Fibroblast of villous mesenchyme (primary cell): ENCODE measurements around the gene TBC1D5. TPM values are rescaled to one million over a fixed set of nuclear protein-coding genes. Genes with fewer than 3 reads are reported as not detected.

Experiments used
- DNase-seq: peaks from one replicate; pipeline ENCODE4 v3.0.0-alpha.2; 2010; ENCODE audit warnings: low read depth
- H3K4me3 ChIP-seq: 2 replicates; pipeline ENCODE4 v1.5.1; 2011; ENCODE audit warnings: low read depth, mild to moderate bottlenecking, low read length
- total RNA-seq: library from RNA; depleted of rRNA; stranded (reverse); fragments of >200 nt; gene quantifications from 2 replicates; pipeline ENCODE4 v1.2.3, GENCODE V29; 2012
- TF ChIP-seq, protein P1 (sequence below): IDR thresholded peaks from 2 replicates; pipeline ENCODE4 v1.5.1; 2012; ENCODE audit warnings: low read depth, mild to moderate bottlenecking, low read length; ENCODE audit not compliant: insufficient read depth

Gene TBC1D5
- total RNA-seq, 1 donor: 107 TPM

DNA sequence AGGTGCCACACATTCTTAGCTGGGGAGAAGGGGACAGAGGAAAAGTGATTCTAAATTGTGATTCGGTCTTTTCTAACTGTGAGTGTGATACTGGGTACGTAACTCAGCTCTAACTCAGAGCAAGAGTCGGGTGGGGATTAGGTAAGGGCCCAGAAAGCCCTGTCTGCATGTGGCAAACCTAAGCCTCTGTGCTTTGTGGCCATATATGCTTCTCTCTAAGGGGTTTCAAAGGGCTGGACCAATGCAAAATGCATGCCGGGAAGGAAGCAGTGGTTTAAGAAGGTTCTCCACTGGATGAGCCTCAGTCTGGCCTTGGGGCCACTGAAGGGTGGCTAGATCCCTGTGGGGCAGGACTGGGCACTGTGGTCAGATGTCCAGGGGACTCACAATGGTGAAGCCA, 581.8 kb downstream of the TBC1D5 start:
- DNase-seq: no peak
- TF ChIP-seq, protein P1, sequence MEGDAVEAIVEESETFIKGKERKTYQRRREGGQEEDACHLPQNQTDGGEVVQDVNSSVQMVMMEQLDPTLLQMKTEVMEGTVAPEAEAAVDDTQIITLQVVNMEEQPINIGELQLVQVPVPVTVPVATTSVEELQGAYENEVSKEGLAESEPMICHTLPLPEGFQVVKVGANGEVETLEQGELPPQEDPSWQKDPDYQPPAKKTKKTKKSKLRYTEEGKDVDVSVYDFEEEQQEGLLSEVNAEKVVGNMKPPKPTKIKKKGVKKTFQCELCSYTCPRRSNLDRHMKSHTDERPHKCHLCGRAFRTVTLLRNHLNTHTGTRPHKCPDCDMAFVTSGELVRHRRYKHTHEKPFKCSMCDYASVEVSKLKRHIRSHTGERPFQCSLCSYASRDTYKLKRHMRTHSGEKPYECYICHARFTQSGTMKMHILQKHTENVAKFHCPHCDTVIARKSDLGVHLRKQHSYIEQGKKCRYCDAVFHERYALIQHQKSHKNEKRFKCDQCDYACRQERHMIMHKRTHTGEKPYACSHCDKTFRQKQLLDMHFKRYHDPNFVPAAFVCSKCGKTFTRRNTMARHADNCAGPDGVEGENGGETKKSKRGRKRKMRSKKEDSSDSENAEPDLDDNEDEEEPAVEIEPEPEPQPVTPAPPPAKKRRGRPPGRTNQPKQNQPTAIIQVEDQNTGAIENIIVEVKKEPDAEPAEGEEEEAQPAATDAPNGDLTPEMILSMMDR: no peak

GRCh38 chr3:17158941-17159682, 583.3 kb downstream of the TBC1D5 start:
- H3K4me3 ChIP-seq: no peak overlapping the region
- DNase-seq: no peak
- TF ChIP-seq, protein P1: no peak

More for the DNA sequence above, 581.8 kb downstream of the TBC1D5 start:
- H3K4me3 ChIP-seq: no peak overlapping the region

GRCh38 chr3:17157713-17158112, 584.7 kb downstream of the TBC1D5 start:
- DNase-seq: no peak
- H3K4me3 ChIP-seq: no peak overlapping the region
- TF ChIP-seq, protein P1: no peak

DNA sequence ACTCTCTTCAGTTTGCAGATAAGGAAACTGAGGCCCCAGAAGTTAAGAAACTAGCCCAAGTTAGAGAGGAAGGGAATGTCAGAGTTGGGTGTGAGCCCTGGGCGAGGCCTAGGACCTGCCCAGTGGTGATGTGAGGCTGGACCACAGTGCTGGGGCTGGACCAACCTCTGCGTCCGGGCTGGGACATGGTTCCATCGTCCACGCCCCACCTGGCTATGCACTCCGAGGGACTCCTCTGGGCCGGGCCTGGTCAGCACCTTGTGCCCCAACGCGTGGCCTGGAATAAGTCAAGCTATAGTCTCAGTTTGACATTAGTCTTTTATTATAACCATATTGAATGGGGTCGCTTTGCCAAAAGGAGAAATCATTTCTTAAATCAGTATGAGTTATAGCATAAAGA, 585.6 kb downstream of the TBC1D5 start:
- TF ChIP-seq, protein P1: no peak
- H3K4me3 ChIP-seq: no peak overlapping the region
- DNase-seq: no peak

- no peak for DNase-seq
- no peak overlapping the region for H3K4me3 ChIP-seq
- TF ChIP-seq, protein P1: no peak
These were observed 586.5 kb downstream of the TBC1D5 start for GRCh38 chr3:17155951-17156350.

- no peak for DNase-seq
- H3K4me3 ChIP-seq: no peak overlapping the region
- TF ChIP-seq, protein P1: no peak
These were observed 587.5 kb downstream of the TBC1D5 start for GRCh38 chr3:17154941-17155340.

DNA sequence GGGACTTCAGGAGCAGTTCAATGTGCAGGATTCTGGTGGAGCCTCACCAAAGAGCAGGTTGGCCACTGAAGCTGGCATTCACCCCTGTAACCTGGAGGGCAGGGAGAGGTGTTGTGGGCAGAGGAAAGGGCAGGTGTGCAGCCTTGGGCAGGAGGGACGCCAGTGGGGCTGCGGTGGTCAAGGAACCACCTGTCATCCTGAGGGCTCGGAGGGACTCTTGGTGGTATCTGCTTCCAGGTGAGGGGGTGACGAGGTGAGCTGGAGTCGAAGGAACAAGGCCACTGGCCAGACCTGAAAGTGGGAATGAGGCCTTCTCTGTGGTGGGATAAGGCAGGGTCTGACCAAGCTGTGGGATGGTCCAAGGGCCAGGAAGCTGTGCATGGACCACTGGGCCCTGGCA, 588.2 kb downstream of the TBC1D5 start:
- no peak overlapping the region for H3K4me3 ChIP-seq
- TF ChIP-seq, protein P1: no peak
- no peak for DNase-seq
